GM19372 (cell line): ENCODE data around the gene AMD1.

Experiments
- ATAC-seq: cut with Tn5 transposase; IDR thresholded peaks from one replicate; pipeline ENCODE4 v1.9.1; 2021; ENCODE audit warnings: mild to moderate bottlenecking, low read depth, moderate library complexity; ENCODE audit not compliant: unreplicated experiment

Gene AMD1

GRCh38 chr6:110933912-110934311 is 59.3 kb downstream of the AMD1 start:
- no peak for ATAC-seq

DNA sequence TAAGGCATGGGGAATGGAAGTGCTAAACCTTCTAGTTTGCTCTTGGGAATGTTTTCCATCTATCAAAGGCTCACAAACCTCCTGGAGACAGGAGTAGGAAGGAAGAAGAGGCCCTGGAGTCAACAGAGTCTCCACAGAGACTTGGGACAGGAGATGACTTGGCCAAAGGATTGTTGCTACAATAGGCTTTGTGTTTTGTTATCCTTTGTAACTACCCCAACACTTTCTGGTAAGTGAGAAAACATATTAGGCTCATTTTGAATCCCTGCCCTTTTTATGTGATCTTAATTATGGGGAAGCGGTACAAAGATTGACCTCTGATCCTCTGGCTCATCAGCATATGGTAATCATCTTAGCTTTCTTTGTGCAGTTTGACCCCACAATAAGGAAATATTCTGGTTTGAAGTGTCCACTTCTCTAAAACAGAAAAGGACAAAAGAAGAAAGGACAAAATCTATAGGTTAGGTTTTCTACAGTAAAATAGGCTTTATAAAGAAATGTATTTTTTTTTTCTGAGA is 59.9 kb downstream of the AMD1 start:
- ATAC-seq = no peak

DNA sequence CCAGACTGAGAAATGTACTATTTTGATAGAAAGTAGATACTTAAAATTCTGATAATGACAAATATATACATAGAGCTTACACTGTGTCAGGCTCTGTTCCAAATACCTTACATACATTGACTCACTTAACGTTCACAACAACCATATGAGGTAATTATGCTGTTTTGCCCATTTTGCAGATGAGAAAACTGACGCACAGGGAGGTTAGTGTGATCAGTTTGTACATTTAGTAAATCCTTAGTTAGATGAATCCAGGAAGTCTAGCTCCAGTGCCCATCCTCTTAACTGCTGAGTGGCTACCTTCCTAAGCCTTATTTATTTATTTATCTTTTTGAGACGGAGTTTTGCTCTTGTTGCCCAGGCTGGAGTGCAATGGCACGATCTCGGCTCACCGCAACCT is 60.6 kb downstream of the AMD1 start:
- no peak for ATAC-seq

GRCh38 chr6:110938171-110938570 is 63.6 kb downstream of the AMD1 start:
- no peak for ATAC-seq

GRCh38 chr6:110939429-110940200 is 65.0 kb downstream of the AMD1 start:
- no peak for ATAC-seq

DNA sequence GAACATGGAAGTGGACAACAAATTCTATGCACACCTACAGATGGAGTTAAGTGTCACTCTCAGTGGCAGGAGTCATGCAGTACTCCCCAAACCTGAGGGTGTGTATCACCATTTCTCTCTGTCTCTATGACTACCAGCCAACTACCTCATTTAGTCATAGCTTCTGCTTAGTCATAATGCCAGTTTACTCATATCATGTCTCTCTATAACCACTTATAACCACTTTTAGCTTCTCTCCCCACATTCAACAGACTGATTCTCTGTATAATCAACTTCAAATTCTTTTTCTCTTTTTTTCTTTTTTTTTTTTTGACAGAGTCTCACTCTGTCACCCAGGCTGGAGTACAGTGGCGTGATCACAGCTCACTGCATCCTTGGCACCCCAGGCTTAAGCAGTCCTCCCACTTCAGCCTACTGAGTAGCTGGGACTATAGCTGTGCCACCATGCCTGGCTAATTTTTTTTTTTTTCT is 70.1 kb downstream of the AMD1 start:
- ATAC-seq = peak; percentile 98
